GM12878 (cell line): Measurements from ENCODE around the gene CLBA1. TPM values are rescaled to one million over a fixed set of nuclear protein-coding genes. Genes with fewer than 3 reads are reported as not detected.

Source experiments
- ATAC-seq: fragments of 200-7000 bp; cut with Tn5 transposase; 3 replicates; pipeline ENCODE4 v1.9.1; 2020; ENCODE audit warnings: mild to moderate bottlenecking, moderate library complexity
- BruUV-seq: library from RNA; stranded (reverse); fragments of 400-500 nt; replicated peaks from 2 replicates; lab custom pipeline; 2021; lab: Mats Ljungman, UMichigan
- CTCF ChIA-PET: fragments of 300-600 bp; sonication (Branson Sonifier 250); formaldehyde crosslinking; extraction: SDS; loops from one replicate; lab custom pipeline; 2021; ENCODE audit warnings: inconsistent platforms; lab: Yijun Ruan, JAX
- POLR2A ChIA-PET: fragments of 350-600 bp; formaldehyde crosslinking; extraction: SDS; loops from one replicate; lab custom pipeline; 2021; ENCODE audit warnings: inconsistent platforms; lab: Charles Lee
- RAD21 ChIA-PET: fragments of 300-600 bp; sonication (Branson Sonifier 250); formaldehyde crosslinking; loops from one replicate; lab custom pipeline; 2023; ENCODE audit warnings: antibody characterized with exemption; ENCODE audit not compliant: unreplicated experiment; lab: Charles Lee
- SMC1A ChIA-PET: fragments of 300-600 bp; sonication (Branson Sonifier 250); formaldehyde crosslinking; loops from one replicate; lab custom pipeline; 2023; ENCODE audit not compliant: unreplicated experiment, uncharacterized antibody; lab: Charles Lee
- DNase-seq: peaks from one replicate; pipeline ENCODE4 v3.0.0-alpha.2; 2011; ENCODE audit warnings: low read depth, low spot score
- FAIRE-seq: peaks from 3 replicates; lab custom pipeline; 2011; peaks lifted over from hg19 to GRCh38; lab: Jason Lieb, UNC
- H2AFZ ChIP-seq: 2 replicates; pipeline ENCODE4 v1.6.0; 2011; ENCODE audit warnings: low read depth, low read length, control low read depth; ENCODE audit not compliant: control insufficient read depth
- H3K27ac ChIP-seq: 2 replicates; pipeline ENCODE4 v1.5.1; 2011; ENCODE audit warnings: control low read depth; ENCODE audit not compliant: control insufficient read depth, insufficient read depth
- H3K27me3 ChIP-seq, 2 experiments: replicated peaks in 1 of 2; 2 replicates each; pipeline versions ENCODE4 v1.6.0 to v1.6.1; 2011; ENCODE audit warnings: low read length in 1 of 2; ENCODE audit not compliant: control insufficient read depth in 2 of 2, insufficient read depth in 2 of 2
- H3K36me3 ChIP-seq, 2 experiments: 2 replicates each; pipeline ENCODE4 v1.5.1; 2011; ENCODE audit warnings: low read length in 1 of 2; ENCODE audit not compliant: control insufficient read depth in 2 of 2, insufficient read depth in 2 of 2
- H3K4me1 ChIP-seq: 2 replicates; pipeline ENCODE4 v1.6.1; 2011; ENCODE audit warnings: mild to moderate bottlenecking, low read length, moderate library complexity, mixed read lengths; ENCODE audit not compliant: control insufficient read depth, insufficient read depth
- H3K4me2 ChIP-seq: 2 replicates; pipeline ENCODE4 v1.6.0; 2011; ENCODE audit warnings: control low read depth; ENCODE audit not compliant: control insufficient read depth, insufficient read depth
- H3K4me3 ChIP-seq: fragments of 200-600 bp; sonication (generic); 2 replicates; pipeline ENCODE4 v1.5.1; 2016
- H3K79me2 ChIP-seq: 2 replicates; pipeline ENCODE4 v1.6.0; 2011; ENCODE audit warnings: low read length; ENCODE audit not compliant: control insufficient read depth, insufficient read depth
- H3K9ac ChIP-seq: 2 replicates; pipeline ENCODE4 v1.8.0; 2011; ENCODE audit warnings: low read length, control low read depth, mixed read lengths; ENCODE audit not compliant: control insufficient read depth, insufficient read depth
- H3K9me3 ChIP-seq: replicated peaks from 3 replicates; pipeline ENCODE4 v1.5.1; 2011; ENCODE audit warnings: mild to moderate bottlenecking, low read length; ENCODE audit not compliant: control insufficient read depth, insufficient read depth
- H4K20me1 ChIP-seq: 2 replicates; pipeline ENCODE4 v1.6.0; 2011; ENCODE audit not compliant: control insufficient read depth, insufficient read depth
- BMI1 ChIP-seq: fragments of 450-650 bp; IDR thresholded peaks from 2 replicates; pipeline ENCODE4 v1.6.1; 2016; ENCODE audit warnings: mild to moderate bottlenecking, moderate library complexity, borderline replicate concordance
- FOXM1 ChIP-seq: IDR thresholded peaks from 2 replicates; pipeline ENCODE4 v1.6.1; 2012; ENCODE audit warnings: low read depth, mild to moderate bottlenecking, inconsistent platforms, low read length, moderate library complexity
- JUND ChIP-seq: IDR thresholded peaks from 2 replicates; pipeline ENCODE4 v1.6.1; 2012; ENCODE audit warnings: low read depth, mild to moderate bottlenecking, low read length, improper control_type of control experiment, moderate library complexity
- KLF5 ChIP-seq: fragments of 450-650 bp; IDR thresholded peaks from 2 replicates; pipeline ENCODE4 v1.6.1; 2014; ENCODE audit warnings: mild to moderate bottlenecking; ENCODE audit not compliant: partially characterized antibody
- MYB ChIP-seq: fragments of 150-350 bp; IDR thresholded peaks from 2 replicates; pipeline ENCODE4 v1.6.1; 2014; ENCODE audit warnings: mild to moderate bottlenecking, low read depth, low read length, borderline replicate concordance
- POLR2A ChIP-seq: IDR thresholded peaks from 2 replicates; pipeline ENCODE4 v1.6.1; 2011; ENCODE audit warnings: low read depth, mild to moderate bottlenecking, low read length
- SMAD1 ChIP-seq: fragments of 450-650 bp; IDR thresholded peaks from 2 replicates; pipeline ENCODE4 v1.6.1; 2018; ENCODE audit warnings: mild to moderate bottlenecking, low read depth; ENCODE audit not compliant: partially characterized antibody
- WGBS: methylation state at CpG from one replicate; pipeline ENCODE4 v1.1.6; 2016; ENCODE audit warnings: low lambda C conversion rate; ENCODE audit not compliant: insufficient replicate concordance, insufficient coverage; ENCODE audit errors: missing lambda C conversion rate; 5-methylcytosine and 5-hydroxymethylcytosine counted together
- in situ Hi-C: fragments of 300-500 bp; cut with MboI; formaldehyde crosslinking; loops from 9 replicates; pipeline ENCODE4 v1.14.3; 2018; ENCODE audit warnings: mixed read lengths
- intact Hi-C: fragments of 100-400 bp; cut with micrococcal nuclease; formaldehyde crosslinking; loops from one replicate; pipeline ENCODE4 v1.14.2; 2022; ENCODE audit not compliant: unreplicated experiment
- polyA plus RNA-seq, 11 experiments: library from polyadenylated mRNA; depleted of rRNA in 4 of 11; unstranded in 6 of 11; stranded (reverse) in 5 of 11; fragments of >200 nt; fragmentation: Nextera tagmentation in 4 of 11; fragmentation: Illumina TruSeq in 1 of 11; extraction: Ambion mirVana in 4 of 11; extraction: Trizol in 1 of 11; gene quantifications; 1 replicate in 1 of 11; 2 replicates in 10 of 11; pipeline versions ENCODE4 v1.2.1 to v1.2.3, GENCODE V29; 2011 to 2016; ENCODE audit warnings: inconsistent platforms in 2 of 11, missing spikeins in 2 of 11, low read depth in 1 of 11
- total RNA-seq, 4 experiments: library from RNA; depleted of rRNA in 3 of 4; stranded (reverse); fragments of >200 nt in 3 of 4; fragmentation: Illumina TruSeq in 1 of 4; extraction: Trizol in 1 of 4; gene quantifications; 2 replicates each; pipeline versions ENCODE4 v1.2.1 to v1.2.3, GENCODE V29; 2013 to 2021

CLBA1 gene
- total and polyA plus RNA-seq, 10 of the 15 experiments (the other 5 are each of a cell fraction or from before 2014, with no cell fraction given), result 0.07 to 1.1 (median 0.62) TPM; not detected in 1

DNA sequence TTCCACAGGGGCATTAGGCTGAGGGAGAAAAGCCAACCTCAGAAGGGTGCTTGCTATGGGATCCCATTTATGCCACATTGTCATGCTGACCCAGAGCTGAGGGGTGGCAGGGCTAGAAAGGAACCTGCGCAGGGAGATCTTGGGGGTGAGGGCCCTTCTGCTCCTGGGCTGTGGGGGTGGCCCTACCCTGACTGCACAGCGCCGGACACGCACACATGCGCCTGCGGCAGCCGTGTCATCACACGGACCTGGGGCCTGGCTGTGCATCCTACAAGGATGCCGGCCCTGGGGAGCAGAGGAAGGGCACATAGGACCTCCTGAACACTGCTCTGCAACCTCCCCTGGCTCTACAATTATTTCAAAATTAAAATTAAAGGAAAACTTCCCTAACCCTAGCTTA lies 28.4 kb downstream of the CLBA1 start:
- DNase-seq (no peak), FAIRE-seq (no peak), ATAC-seq (no peak)
- Histone ChIP-seq H3K9ac (peak overlapping the region; percentile 27; the same call in 1 of the 2 replicates), H3K9me3 (no peaks in the 10 kb centered on the region), H3K36me3 (peaks cover 31 to 35% of the 10 kb centered on the region in 2 experiments), H3K4me2 (peak overlapping the region; percentile 75), H3K27me3 (no peaks in the 10 kb centered on the region), H3K4me3 (0 out of 2 replicates have a peak overlapping the region, but pooled peaks have one; percentile 3), H4K20me1 (no peaks in the 10 kb centered on the region; the same call in none of the 2 replicates), H3K27ac (no peak overlapping the region), H2AFZ (no peak overlapping the region), H3K4me1 (peaks cover 21% of the 10 kb centered on the region), H3K79me2 (peaks cover 96% of the 10 kb centered on the region)
- POLR2A ChIA-PET, result no interaction called here
- CTCF ChIA-PET, result interaction anchor here (3.5 kb wide), 1 partner anchor 30 kb away, joined by 15 read pairs; no protein-coding TSS in a partner anchor
- 39% methylated on average over 9 of the region's 9 CpGs for WGBS
- in situ Hi-C loops (no loop called here), intact Hi-C loops (no loop called here)
- RAD21 ChIA-PET, result interaction anchor here (1.2 kb wide), 1 partner anchor 28 kb away, joined by 4 read pairs; the partner anchor contains the start of gene CLBA1
- SMC1A ChIA-PET, result interaction anchor here (1.2 kb wide), 1 partner anchor 12 kb away, joined by 3 read pairs; no protein-coding TSS in a partner anchor
- TF ChIP-seq POLR2A (peak; percentile 34; the same call in 1 of the 2 replicates), KLF5 (no peak)
- no TSS peak for BruUV-seq

DNA sequence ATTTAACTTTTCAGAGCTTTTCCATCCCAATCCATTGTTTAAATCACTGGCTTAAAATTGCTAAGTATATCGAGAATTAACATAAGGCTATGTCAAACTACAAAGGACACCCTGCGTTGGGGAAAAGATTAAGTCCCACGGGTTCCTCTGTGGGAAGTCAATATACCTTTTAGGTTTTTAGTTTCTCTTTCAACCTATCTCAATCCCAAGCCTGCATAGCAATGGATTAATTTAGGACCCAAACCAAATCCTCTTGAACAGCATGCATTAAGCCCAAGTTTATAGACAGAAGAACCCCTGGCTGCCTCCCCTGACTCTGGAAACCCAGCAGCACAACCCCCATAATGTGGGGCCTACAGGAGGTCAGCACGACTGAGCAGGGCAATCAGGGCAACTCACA lies 29.0 kb downstream of the CLBA1 start:
- peaks cover 29 to 31% of the 10 kb centered on the region in 2 experiments for H3K36me3 ChIP-seq
- peak overlapping the region; percentile 60; the same call in 1 of the 2 replicates for H3K4me3 ChIP-seq
- SMC1A ChIA-PET, result interaction anchor here (1.5 kb wide), 1 partner anchor 11 kb away, joined by 3 read pairs; no protein-coding TSS in a partner anchor
- 2% methylated on average over 3 of the region's 4 CpGs for WGBS
- H3K27ac ChIP-seq, result peak overlapping the region; percentile 38; the same call in 1 of the 2 replicates
- no peak for FAIRE-seq
- no peak for DNase-seq
- no peaks in the 10 kb centered on the region for H3K9me3 ChIP-seq
- RAD21 ChIA-PET, result no interaction called here
- H3K27me3 ChIP-seq, result no peaks in the 10 kb centered on the region
- ATAC-seq, result no peak
- peak overlapping the region; percentile 32 for H3K9ac ChIP-seq
- in situ Hi-C loops, result no loop called here
- intact Hi-C loops, result no loop called here
- no peak for TF ChIP-seq SMAD1
- no peak for TF ChIP-seq JUND
- TF ChIP-seq MYB, result no peak
- TF ChIP-seq BMI1, result no peak
- TF ChIP-seq FOXM1, result no peak
- peak overlapping the region; percentile 75 for H3K4me2 ChIP-seq
- H2AFZ ChIP-seq, result no peak overlapping the region
- no peaks in the 10 kb centered on the region; the same call in none of the 2 replicates for H4K20me1 ChIP-seq
- no TSS peak for BruUV-seq
- POLR2A ChIA-PET, result no interaction called here
- CTCF ChIA-PET, result interaction anchor here (3.5 kb wide), 1 partner anchor 30 kb away, joined by 15 read pairs; no protein-coding TSS in a partner anchor
- H3K79me2 ChIP-seq, result peaks cover 98% of the 10 kb centered on the region
- peaks cover 24% of the 10 kb centered on the region for H3K4me1 ChIP-seq
